NCI-H2081 treated with DMSO at 0.1 percent for 48 hours (cell line): ENCODE results near the gene CACNA1G.
A peak's percentile ranks its signal among the peaks of the same experiment; 100 is the strongest.

Experiments
- DNase-seq: peaks from one replicate; lab custom pipeline; 2025; lab: John Stamatoyannopoulos, UW

Gene CACNA1G

GRCh38 chr17:50588391-50589049 lies 28.0 kb downstream of the CACNA1G start:
- DNase-seq, result no peak

GRCh38 chr17:50589095-50589705 lies 28.7 kb downstream of the CACNA1G start:
- no peak for DNase-seq

- no peak for DNase-seq
Observed at GRCh38 chr17:50590946-50591737, 30.6 kb downstream of the CACNA1G start.

GRCh38 chr17:50593321-50593720 lies 32.8 kb downstream of the CACNA1G start:
- DNase-seq, result no peak

GRCh38 chr17:50594128-50594823 lies 33.8 kb downstream of the CACNA1G start:
- no peak for DNase-seq

- no peak for DNase-seq
Observed at GRCh38 chr17:50594892-50595291, 34.4 kb downstream of the CACNA1G start.

- DNase-seq, result no peak
Observed at GRCh38 chr17:50596191-50597037, 35.9 kb downstream of the CACNA1G start.

- DNase-seq, result no peak
Observed at GRCh38 chr17:50598487-50598886, 38.0 kb downstream of the CACNA1G start.

GRCh38 chr17:50599606-50600005 lies 39.1 kb downstream of the CACNA1G start:
- DNase-seq, result no peak

GRCh38 chr17:50601823-50602375 lies 41.4 kb downstream of the CACNA1G start:
- DNase-seq, result no peak

GRCh38 chr17:50602836-50603235 lies 42.3 kb downstream of the CACNA1G start:
- no peak for DNase-seq

GRCh38 chr17:50603340-50603739 lies 42.8 kb downstream of the CACNA1G start:
- no peak for DNase-seq

GRCh38 chr17:50604513-50604912 lies 44.0 kb downstream of the CACNA1G start:
- DNase-seq, result peak; percentile 52

- DNase-seq, result no peak
Observed at GRCh38 chr17:50605429-50605828, 44.9 kb downstream of the CACNA1G start.

GRCh38 chr17:50607522-50608175 lies 47.1 kb downstream of the CACNA1G start:
- DNase-seq, result no peak

- no peak for DNase-seq
Observed at GRCh38 chr17:50608700-50609379, 48.3 kb downstream of the CACNA1G start.

- no peak for DNase-seq
Observed at GRCh38 chr17:50609380-50610074, 49.0 kb downstream of the CACNA1G start.

- DNase-seq, result no peak
Observed at GRCh38 chr17:50611634-50612033, 51.1 kb downstream of the CACNA1G start.

GRCh38 chr17:50612281-50612680 lies 51.8 kb downstream of the CACNA1G start:
- no peak for DNase-seq
